ENCODE data around the gene ALCAM.

Gene ALCAM

GRCh38 chr3:105429034-105429762 is 62.5 kb downstream of the ALCAM start:
- no peak for DNase-seq (ENCODE audit: low read depth)

GRCh38 chr3:105430455-105430854 is 63.7 kb downstream of the ALCAM start:
- DNase-seq (ENCODE audit: low read depth), result no peak

- no peak for DNase-seq (ENCODE audit: low read depth)
These were observed 64.5 kb downstream of the ALCAM start for GRCh38 chr3:105431200-105431599.

DNA sequence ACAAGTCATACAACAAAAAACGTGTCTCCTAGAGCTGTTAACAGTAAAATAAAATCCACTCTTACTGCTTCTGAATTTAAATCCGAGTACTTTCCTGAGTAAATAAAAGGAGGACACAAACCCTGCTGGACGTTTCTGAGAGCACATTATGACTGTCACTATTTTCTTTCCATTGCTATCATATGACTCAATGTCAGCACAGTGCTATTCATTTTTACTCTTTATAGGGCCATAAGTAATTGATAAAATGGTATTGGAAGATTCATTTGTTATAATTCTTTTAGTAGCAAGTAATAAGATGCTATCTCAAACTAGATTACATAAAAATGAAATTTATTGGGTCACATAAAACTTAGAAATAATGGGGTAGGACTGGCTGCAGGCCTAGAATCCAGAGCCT is 68.6 kb downstream of the ALCAM start:
- DNase-seq (ENCODE audit: low read depth), result no peak

GRCh38 chr3:105436687-105437086 is 70.0 kb downstream of the ALCAM start:
- no peak for DNase-seq (ENCODE audit: low read depth)

DNA sequence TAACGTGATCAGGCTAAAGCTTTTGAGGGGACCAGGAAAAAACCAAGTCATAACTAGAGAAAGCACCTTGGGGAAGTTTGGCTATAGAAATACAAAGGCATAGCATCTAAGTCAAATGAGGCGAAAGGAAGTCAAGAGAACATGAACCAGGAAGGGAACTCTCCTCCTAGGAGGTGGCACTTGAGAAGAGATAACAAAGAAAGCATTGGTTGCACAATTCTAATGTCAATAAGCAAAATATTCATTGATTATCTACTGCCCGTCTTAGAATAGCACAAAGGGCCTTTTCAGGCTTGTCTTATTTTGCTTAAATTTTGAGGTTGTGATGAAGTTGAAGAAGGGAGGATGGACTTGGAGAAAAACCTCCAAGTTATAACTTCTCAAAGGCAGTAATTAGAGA is 73.4 kb downstream of the ALCAM start:
- no peak for DNase-seq (ENCODE audit: low read depth)

GRCh38 chr3:105444725-105445124 is 78.0 kb downstream of the ALCAM start:
- DNase-seq (ENCODE audit: low read depth), result no peak

GRCh38 chr3:105448338-105448982 is 81.8 kb downstream of the ALCAM start:
- DNase-seq (ENCODE audit: low read depth), result no peak

DNA sequence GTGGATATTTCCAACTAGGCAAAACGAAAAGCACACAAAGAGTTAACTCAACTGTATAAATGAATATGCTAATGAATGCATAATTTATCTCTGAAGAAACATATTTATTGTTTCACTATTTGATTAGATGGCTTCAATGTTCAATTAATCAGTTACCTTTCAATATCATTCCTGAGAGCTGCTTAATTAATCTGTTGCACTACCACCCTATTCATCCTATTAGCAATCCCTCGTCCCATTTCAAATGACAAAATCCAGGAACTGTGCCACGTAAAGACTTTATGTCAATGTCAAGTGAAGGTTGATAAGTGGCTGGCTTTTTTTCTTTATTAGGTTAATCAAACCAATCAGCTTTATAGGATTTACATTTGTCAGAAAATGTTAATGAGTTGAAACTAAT is 82.7 kb downstream of the ALCAM start:
- no peak for DNase-seq (ENCODE audit: low read depth)

- no peak for DNase-seq (ENCODE audit: low read depth)
These were observed 89.3 kb downstream of the ALCAM start for GRCh38 chr3:105456017-105456416.

- no peak for DNase-seq (ENCODE audit: low read depth)
These were observed 92.0 kb downstream of the ALCAM start for GRCh38 chr3:105458518-105459215.

GRCh38 chr3:105459566-105460290 is 93.0 kb downstream of the ALCAM start:
- DNase-seq (ENCODE audit: low read depth), result no peak

- DNase-seq (ENCODE audit: low read depth), result no peak
These were observed 96.9 kb downstream of the ALCAM start for GRCh38 chr3:105463620-105464019.

DNA sequence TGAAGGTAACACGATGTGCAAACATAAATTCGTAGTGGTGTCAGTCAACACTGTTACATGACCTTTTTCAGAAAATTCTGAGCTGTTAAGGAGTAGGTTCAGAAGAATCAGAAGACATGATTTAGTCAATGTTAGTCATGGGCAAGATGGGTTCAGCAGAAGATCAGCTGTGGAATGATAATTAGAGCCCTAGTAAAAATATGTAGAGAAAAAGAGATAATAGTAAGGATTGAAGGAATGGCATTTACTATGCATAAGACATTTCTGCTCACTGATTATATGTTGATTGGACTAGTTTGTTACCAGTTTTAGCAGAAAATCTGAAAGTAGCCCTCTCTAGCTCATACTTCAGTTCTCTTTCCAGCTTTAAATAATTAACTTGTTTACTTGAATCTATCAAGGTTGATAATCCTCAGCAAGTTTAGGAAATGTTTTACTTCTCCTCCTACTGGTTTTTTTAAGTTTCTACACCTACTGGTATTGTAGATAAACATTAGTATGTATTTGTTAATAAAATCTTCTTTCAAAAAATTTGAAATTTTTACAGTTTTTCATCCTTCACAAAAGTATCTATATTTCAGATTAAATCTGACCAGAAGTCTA is 98.6 kb downstream of the ALCAM start:
- no peak for DNase-seq (ENCODE audit: low read depth)

- no peak for DNase-seq (ENCODE audit: low read depth)
These were observed 99.4 kb downstream of the ALCAM start for GRCh38 chr3:105466072-105466471.

DNA sequence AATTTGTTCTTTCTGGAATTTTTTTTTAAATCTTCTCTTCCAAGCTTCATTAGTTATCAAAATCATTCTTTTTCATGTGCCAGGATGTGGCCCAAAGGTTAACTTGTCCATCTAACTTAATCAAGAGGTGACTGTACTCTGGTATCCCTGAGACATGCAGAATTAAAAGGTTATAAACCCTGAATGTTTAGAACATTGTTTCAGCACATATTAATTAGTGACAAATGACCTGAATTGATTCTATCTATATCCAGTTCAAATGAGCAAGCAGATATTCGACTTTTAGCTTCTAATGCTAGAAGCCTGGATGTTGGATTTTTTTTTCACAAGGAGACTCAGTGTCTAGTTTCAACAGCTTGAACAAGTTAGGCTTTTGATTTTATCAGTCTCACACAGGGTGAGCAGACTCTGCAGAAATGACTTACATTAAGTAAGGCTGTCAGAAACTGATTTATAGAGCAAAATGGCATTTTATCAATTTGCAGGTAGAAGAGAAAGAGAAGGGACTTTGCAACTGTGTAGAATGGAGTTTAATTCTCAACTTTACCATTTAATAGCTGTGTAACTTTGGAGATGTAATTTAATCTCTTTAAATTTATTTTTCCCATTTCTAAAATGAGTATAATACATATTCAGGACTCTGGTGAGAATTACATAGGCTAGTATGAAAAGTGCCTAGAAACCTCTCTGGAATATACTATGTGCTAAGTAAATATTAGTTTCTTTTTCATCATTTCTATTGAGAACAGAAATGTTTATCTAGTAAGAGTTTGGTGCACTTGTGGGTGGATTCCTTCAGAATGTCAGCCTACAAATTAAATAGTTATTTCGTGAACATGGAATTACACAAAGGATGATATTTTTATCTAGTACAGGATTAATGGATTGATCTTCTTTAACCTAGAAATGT is 100.0 kb downstream of the ALCAM start:
- no peak for DNase-seq (ENCODE audit: low read depth)

DNA sequence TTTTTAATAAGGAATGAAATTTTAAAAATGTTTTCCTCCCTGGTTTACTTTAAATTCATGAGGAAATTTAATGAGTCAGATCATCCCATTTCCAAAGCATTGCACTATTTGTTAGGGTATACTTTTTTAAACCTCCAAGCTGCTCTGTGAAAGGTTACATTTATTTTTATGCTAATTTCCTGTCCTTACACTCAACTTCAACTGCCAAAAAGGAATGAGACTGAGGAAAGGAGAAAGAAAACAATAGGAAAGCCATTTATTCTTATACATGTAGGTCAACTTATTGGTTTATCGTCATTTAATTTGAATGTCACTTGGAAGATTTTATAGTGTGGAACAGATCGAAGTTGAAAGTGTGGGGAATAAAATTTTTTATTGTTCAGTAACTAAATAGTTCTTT is 104.1 kb downstream of the ALCAM start:
- no peak for DNase-seq (ENCODE audit: low read depth)

DNA sequence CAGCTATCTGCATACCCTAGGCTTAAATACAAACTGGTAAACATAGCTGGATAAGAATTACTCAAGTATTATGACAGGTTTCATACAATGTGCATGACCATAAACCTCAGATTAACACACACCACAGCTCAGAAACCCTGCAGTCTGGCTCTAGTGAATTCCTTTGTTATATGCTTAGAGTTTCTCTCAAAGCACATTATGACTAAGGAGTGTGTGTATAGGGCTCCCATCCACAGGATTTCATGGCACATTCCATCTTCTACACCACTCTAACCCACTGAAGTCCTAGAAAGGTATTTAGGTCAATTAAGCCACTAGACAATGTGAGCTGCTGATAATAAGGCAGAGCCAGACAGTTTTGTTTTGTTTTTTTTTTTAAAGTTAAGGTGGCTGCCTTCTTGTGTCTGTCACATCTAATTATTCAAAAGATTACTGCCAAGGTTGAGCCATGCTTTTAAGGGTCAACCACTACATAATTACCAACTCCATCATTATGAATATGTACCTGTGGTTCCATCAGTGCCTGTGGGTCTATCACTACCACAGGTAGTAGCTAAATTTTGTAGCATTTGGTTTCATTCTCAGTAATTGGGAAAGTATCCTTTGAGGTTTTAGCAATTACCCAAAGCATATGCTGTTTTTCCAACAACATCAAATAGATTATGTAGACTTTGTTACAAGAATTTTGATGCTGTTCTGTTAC is 107.0 kb downstream of the ALCAM start:
- DNase-seq (ENCODE audit: low read depth), result no peak

GRCh38 chr3:105480768-105481167 is 114.1 kb downstream of the ALCAM start:
- DNase-seq (ENCODE audit: low read depth), result no peak

DNA sequence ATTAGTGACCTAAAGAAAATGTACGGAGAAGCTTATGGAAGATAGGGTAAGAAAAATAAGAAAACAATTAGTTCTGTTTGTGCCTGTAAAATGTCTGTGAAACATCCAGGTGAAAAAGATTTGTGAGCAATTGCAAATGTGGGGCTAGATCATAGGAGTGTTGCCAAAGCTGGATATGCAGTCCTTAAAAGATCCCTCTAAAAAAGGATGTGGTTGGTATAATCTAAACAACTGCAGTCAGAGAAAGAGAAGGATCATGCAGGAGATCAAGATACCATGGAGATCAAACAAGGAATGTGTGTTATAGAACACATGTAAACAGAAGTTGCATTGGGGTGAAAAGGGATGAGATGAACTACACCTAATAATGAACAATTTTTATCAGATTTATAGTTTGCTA is 116.8 kb downstream of the ALCAM start:
- DNase-seq (ENCODE audit: low read depth), result no peak

GRCh38 chr3:105490045-105490444 is 123.3 kb downstream of the ALCAM start:
- no peak for DNase-seq (ENCODE audit: low read depth)

Measured in activated T-helper 1 cell treated with Interleukin-2 at 50 U/mL for 16 hours (primary cell).